GM12801 (cell line): Measurements from ENCODE around the gene LAMA2.

Experiments
- CTCF ChIP-seq: IDR thresholded peaks from one replicate; pipeline ENCODE4 v1.5.1; 2011; ENCODE audit warnings: control low read depth; ENCODE audit not compliant: insufficient read length; ENCODE audit errors: extremely low read depth

Gene LAMA2

GRCh38 chr6:129446272-129447197 is 563.6 kb downstream of the LAMA2 start:
- TF ChIP-seq CTCF: no peak

- no peak for TF ChIP-seq CTCF
These were observed 564.2 kb downstream of the LAMA2 start for GRCh38 chr6:129447198-129447565.

- no peak for TF ChIP-seq CTCF
These were observed 566.0 kb downstream of the LAMA2 start for GRCh38 chr6:129448965-129449364.

- TF ChIP-seq CTCF: no peak
These were observed 568.2 kb downstream of the LAMA2 start for GRCh38 chr6:129451187-129451586.

- no peak for TF ChIP-seq CTCF
These were observed 570.1 kb downstream of the LAMA2 start for GRCh38 chr6:129453073-129453472.

- no peak for TF ChIP-seq CTCF
These were observed 571.5 kb downstream of the LAMA2 start for GRCh38 chr6:129454488-129454887.

GRCh38 chr6:129455126-129455769 is 572.3 kb downstream of the LAMA2 start:
- TF ChIP-seq CTCF: no peak
